Lower leg skin (tissue), 4 donors: ENCODE results near the gene INPP5B. TPM values are rescaled to one million over a fixed set of nuclear protein-coding genes. Genes with fewer than 3 reads are reported as not detected.

Experiments used
- DNase-seq, 2 donors: peaks; one replicate each; pipeline ENCODE4 v3.0.0-alpha.2; 2019; ENCODE audit warnings: low spot score in 2 of 2
- H3K4me3 ChIP-seq: fragments of 200-600 bp; sonication (generic); 2 replicates; pipeline ENCODE4 v1.5.1; 2017; ENCODE audit warnings: mild to moderate bottlenecking, low read depth; ENCODE audit not compliant: poor library complexity, severe bottlenecking
- POLR2A ChIP-seq, 2 donors: fragments of 450-650 bp; IDR thresholded peaks; one replicate each; pipeline ENCODE4 v1.6.1; 2016 to 2017; ENCODE audit warnings: antibody characterized with exemption in 2 of 2, mild to moderate bottlenecking in 1 of 2, moderate library complexity in 1 of 2
- WGBS, 2 donors: methylation state at CpG; one replicate each; pipeline ENCODE4 v1.1.5; 2018; 5-methylcytosine and 5-hydroxymethylcytosine counted together
- intact Hi-C: fragments of 100-400 bp; cut with DNase I; formaldehyde crosslinking; loops from one replicate; pipeline ENCODE4 v1.15.0; 2023; ENCODE audit warnings: low total_unique reads
- total RNA-seq, 4 donors: library from RNA; depleted of rRNA; stranded (reverse); fragments of >200 nt; gene quantifications; one replicate each; pipeline ENCODE4 v1.1.0, GENCODE V29; 2016
- TF ChIP-seq, protein P1 (sequence below), 3 donors: fragments of 450-650 bp; IDR thresholded peaks; one replicate each; pipeline ENCODE4 v1.5.1; 2016; ENCODE audit warnings: antibody characterized with exemption in 3 of 3, mild to moderate bottlenecking in 3 of 3, moderate library complexity in 2 of 3

Gene INPP5B
- total RNA-seq, 4 donors from 2014 or later, result 12.9 to 23.3 (median 18.7) TPM

DNA sequence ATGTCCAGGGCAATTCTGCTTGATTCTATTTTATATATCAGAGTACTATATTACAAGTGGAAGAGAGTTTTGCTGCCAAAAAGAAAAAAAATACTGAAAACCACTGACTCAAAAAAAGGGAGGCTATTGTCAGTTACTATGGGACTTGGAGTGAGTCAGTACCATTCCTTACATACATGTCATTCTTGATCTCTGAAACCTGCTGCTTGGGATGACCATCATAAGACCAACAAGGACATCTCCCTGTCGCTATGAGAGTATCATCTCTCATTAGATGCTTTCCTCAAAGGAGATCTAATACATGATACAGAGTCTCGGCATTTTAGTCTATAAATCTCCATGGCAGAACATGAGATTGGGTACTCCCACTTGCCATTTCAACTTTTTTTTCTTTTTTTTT is 11.8 kb upstream of the INPP5B start:
- DNase-seq, result no peak
- TF ChIP-seq, protein P1, sequence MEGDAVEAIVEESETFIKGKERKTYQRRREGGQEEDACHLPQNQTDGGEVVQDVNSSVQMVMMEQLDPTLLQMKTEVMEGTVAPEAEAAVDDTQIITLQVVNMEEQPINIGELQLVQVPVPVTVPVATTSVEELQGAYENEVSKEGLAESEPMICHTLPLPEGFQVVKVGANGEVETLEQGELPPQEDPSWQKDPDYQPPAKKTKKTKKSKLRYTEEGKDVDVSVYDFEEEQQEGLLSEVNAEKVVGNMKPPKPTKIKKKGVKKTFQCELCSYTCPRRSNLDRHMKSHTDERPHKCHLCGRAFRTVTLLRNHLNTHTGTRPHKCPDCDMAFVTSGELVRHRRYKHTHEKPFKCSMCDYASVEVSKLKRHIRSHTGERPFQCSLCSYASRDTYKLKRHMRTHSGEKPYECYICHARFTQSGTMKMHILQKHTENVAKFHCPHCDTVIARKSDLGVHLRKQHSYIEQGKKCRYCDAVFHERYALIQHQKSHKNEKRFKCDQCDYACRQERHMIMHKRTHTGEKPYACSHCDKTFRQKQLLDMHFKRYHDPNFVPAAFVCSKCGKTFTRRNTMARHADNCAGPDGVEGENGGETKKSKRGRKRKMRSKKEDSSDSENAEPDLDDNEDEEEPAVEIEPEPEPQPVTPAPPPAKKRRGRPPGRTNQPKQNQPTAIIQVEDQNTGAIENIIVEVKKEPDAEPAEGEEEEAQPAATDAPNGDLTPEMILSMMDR (IDR thresholded peaks at IDR 0.05), result no peak
- TF ChIP-seq POLR2A (IDR thresholded peaks at IDR 0.05), result no peak
- WGBS, 2 donors, result 90 to 93% methylated on average over 2 of the region's 2 CpGs
- H3K4me3 ChIP-seq, result no peak overlapping the region
- intact Hi-C loops, result no loop called here

GRCh38 chr1:37955685-37956084 is 8.8 kb upstream of the INPP5B start:
- no peak for TF ChIP-seq POLR2A (IDR thresholded peaks at IDR 0.05)
- TF ChIP-seq, protein P1 (IDR thresholded peaks at IDR 0.05), result no peak
- WGBS, 2 donors, result 59 to 66% methylated on average over 3 of the region's 3 CpGs
- peak in 1 of 2 donors; percentile 28 for DNase-seq
- no peak overlapping the region for H3K4me3 ChIP-seq
- intact Hi-C loops, result no loop called here

DNA sequence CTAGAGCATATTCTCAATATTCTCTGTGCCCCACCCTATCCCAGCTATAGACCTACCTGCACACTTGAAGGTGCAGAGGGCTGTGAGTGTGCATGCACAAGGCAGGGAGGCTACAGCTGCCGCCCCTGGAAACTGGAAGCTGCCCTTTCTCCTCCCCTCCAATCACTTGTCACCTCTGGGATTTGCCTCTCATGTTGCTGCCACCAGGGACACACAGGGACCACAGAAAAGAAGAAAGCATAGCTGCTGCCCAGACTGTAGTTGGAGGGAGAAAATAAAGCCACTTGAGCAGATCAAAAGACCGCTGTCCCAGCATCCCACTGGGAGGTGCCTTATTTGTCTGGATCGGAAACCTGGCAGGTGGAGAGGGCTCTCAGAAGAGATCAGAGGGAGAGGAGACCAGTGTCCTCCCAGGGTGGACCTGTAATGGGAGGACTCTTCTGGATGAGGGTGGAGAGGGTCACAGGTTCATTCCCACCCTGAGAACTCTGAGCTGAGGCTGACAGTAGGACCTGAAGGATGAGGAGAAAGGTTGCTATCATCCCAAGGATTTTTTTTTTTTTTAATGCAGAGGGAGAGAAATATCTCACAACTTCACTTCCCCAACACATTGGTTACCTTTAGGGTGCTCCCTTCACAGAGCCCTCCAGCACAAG is 7.6 kb upstream of the INPP5B start:
- DNase-seq, result peak in 1 of 2 donors; percentile 57
- intact Hi-C loops, result no loop called here
- WGBS, 2 donors, result 72 to 73% methylated on average over 3 of the region's 3 CpGs
- H3K4me3 ChIP-seq, result no peak overlapping the region
- TF ChIP-seq, protein P1 (IDR thresholded peaks at IDR 0.05), result no peak
- TF ChIP-seq POLR2A (IDR thresholded peaks at IDR 0.05), result no peak

GRCh38 chr1:37952738-37953137 is 5.9 kb upstream of the INPP5B start:
- no peak for TF ChIP-seq POLR2A (IDR thresholded peaks at IDR 0.05)
- TF ChIP-seq, protein P1 (IDR thresholded peaks at IDR 0.05), result no peak
- DNase-seq, result peak in 1 of 2 donors; percentile 46
- WGBS, 2 donors, result 79 to 89% methylated on average over 3 of the region's 3 CpGs
- intact Hi-C loops, result no loop called here
- H3K4me3 ChIP-seq, result no peak overlapping the region

DNA sequence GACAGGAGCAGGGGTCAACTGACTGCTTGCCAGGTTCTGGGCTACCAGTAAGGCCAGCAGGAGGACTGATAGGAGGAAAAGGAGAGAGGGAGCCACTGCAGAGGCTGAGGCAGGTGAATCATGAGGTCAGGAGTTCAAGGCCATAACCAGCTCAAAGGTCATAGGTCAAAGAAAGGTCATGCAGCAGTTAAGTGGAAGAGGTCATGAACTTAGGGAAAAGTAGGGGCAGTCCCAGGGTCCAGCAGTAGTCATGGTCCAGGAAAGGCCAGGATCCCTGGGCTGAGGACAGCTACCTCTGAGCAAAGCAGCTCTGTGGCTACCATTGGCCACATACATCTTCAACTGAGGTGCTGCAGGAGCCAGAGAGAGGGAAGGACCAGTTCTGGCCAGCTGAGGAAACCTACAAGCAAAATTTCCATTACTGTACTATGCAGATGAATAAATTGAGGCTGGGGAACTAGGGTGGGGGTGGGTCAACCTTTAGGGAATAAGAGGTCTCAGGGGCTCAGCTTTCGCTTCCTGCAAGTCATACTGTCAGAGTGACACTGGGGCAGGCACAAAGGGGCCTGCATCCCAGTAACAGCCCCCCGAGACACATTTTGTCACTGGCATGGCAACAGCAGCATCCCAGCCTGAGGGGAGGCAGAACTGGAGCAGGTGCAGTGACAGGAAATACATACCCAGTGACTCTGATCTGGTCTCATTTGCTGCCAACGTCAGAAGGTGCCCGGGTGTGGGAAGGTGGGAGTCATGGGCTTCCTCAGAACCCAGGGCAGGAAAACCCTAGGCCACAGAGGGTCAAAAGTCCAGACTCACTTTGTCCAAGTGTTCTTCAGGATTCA is 5.2 kb upstream of the INPP5B start:
- TF ChIP-seq POLR2A (IDR thresholded peaks at IDR 0.05), result no peak
- TF ChIP-seq, protein P1 (IDR thresholded peaks at IDR 0.05), result no peak
- intact Hi-C loops, result no loop called here
- H3K4me3 ChIP-seq, result no peak overlapping the region
- 71 to 84% methylated on average over 4 of the region's 4 CpGs for WGBS, 2 donors
- DNase-seq, result peak in 1 of 2 donors; percentile 76
